SK-N-SH (cell line): Measurements from ENCODE around the gene PACSIN1.

Experiments used
- CTCF ChIP-seq: fragments of 200-600 bp; sonication (generic); IDR thresholded peaks from 2 replicates; pipeline ENCODE4 v1.6.1; 2017; ENCODE audit warnings: antibody characterized with exemption, mild to moderate bottlenecking, moderate library complexity
- EP300 ChIP-seq, 2 experiments: IDR thresholded peaks; 2 replicates each; pipeline versions ENCODE4 v1.4.0 to v1.6.1; 2012; ENCODE audit warnings: borderline replicate concordance in 1 of 2, low read depth in 1 of 2, low read length in 1 of 2
- EZH2phosphoT487 ChIP-seq: fragments of 200-600 bp; sonication (generic); IDR thresholded peaks from 2 replicates; pipeline ENCODE4 v1.6.1; 2017; ENCODE audit warnings: low read depth, mixed run types, mild to moderate bottlenecking, antibody characterized with exemption, moderate library complexity, borderline replicate concordance
- NFIC ChIP-seq: IDR thresholded peaks from 2 replicates; pipeline ENCODE4 v1.4.0; 2012; ENCODE audit warnings: borderline replicate concordance
- POLR2AphosphoS5 ChIP-seq: IDR thresholded peaks from 2 replicates; pipeline ENCODE4 v1.6.1; 2012; ENCODE audit warnings: low read depth, low read length
- RFX5 ChIP-seq: IDR thresholded peaks from 2 replicates; pipeline ENCODE4 v1.6.1; 2012; ENCODE audit warnings: mild to moderate bottlenecking, improper control_type of control experiment, low read length
- SIN3A ChIP-seq: IDR thresholded peaks from 2 replicates; pipeline ENCODE4 v1.6.1; 2012; ENCODE audit warnings: low read depth, mild to moderate bottlenecking, low read length, moderate library complexity, borderline replicate concordance
- USF2 ChIP-seq: fragments of 150-350 bp; IDR thresholded peaks from 2 replicates; pipeline ENCODE4 v1.6.1; 2017; ENCODE audit warnings: antibody characterized with exemption, low read length, low read depth, borderline replicate concordance

- TF ChIP-seq CTCF (no peak), EZH2phosphoT487 (no peak), POLR2AphosphoS5 (no peak), NFIC (no peak), SIN3A (no peak), RFX5 (no peak), USF2 (no peak), EP300 (IDR thresholded peaks at IDR 0.05; ENCODE audit: borderline replicate concordance in 1 of 2, low read depth in 1 of 2, low read length in 1 of 2) (no peak)
Measured at GRCh38 chr6:34531580-34532201, 65.8 kb downstream of the PACSIN1 start.
